ENCODE data around the gene SPRR1B. TPM values are rescaled to one million over a fixed set of nuclear protein-coding genes. Genes with fewer than 3 reads are reported as not detected.

Gene SPRR1B
- total and polyA plus RNA-seq, 4 donors, result 0.31 to 1.9 TPM; not detected in 2

GRCh38 chr1:152996633-152997400, 34.2 kb upstream of the SPRR1B start:
- WGBS, 2 donors, result 23 to 29% methylated on average over 5 of the region's 5 CpGs
- H3K4me1 ChIP-seq (ENCODE audit: control insufficient read depth in 5 of 5, insufficient read depth in 5 of 5, low read length in 5 of 5), result peaks cover 0 to 1% (median 0%) of the 10 kb centered on the region in 5 donors
- no peak overlapping the region for H3K9ac ChIP-seq (ENCODE audit: insufficient read depth in 1 of 2, low read length in 2 of 2)
- H3K9me3 ChIP-seq (ENCODE audit: control insufficient read depth in 4 of 4, insufficient read depth in 3 of 4, low read length in 3 of 4), result peaks cover 0 to 5% (median 2%) of the 10 kb centered on the region in 4 donors
- H3K27me3 ChIP-seq (ENCODE audit: control insufficient read depth in 3 of 3, insufficient read depth in 3 of 3, low read length in 2 of 3), result no peaks in the 10 kb centered on the region
- no peak overlapping the region for H3K27ac ChIP-seq (ENCODE audit: low read depth in 1 of 2, low read length in 1 of 2)
- TF ChIP-seq CTCF (IDR thresholded peaks at IDR 0.05; ENCODE audit: control extremely low read depth, extremely low read depth), result no peak
- DNase-seq, result peak in 2 of 3 donors; percentile 4 to 15
- no peaks in the 10 kb centered on the region for H3K36me3 ChIP-seq (ENCODE audit: control insufficient read depth in 4 of 4, insufficient read depth in 4 of 4, low read length in 4 of 4)
- no peak for ATAC-seq (ENCODE audit: insufficient read depth, low FRiP score)
- no peak overlapping the region for H3K4me3 ChIP-seq

GRCh38 chr1:152997901-152998300, 33.1 kb upstream of the SPRR1B start:
- H3K4me1 ChIP-seq (ENCODE audit: control insufficient read depth in 5 of 5, insufficient read depth in 5 of 5, low read length in 5 of 5), result peaks cover 0 to 1% (median 0%) of the 10 kb centered on the region in 5 donors
- peaks cover 0 to 5% (median 2%) of the 10 kb centered on the region in 4 donors for H3K9me3 ChIP-seq (ENCODE audit: control insufficient read depth in 4 of 4, insufficient read depth in 3 of 4, low read length in 3 of 4)
- no peak for TF ChIP-seq CTCF (IDR thresholded peaks at IDR 0.05; ENCODE audit: control extremely low read depth, extremely low read depth)
- 36 to 53% methylated on average over 7 of the region's 7 CpGs for WGBS, 2 donors
- H3K9ac ChIP-seq (ENCODE audit: insufficient read depth in 1 of 2, low read length in 2 of 2), result no peak overlapping the region
- DNase-seq, result no peak
- no peak overlapping the region for H3K4me3 ChIP-seq
- no peaks in the 10 kb centered on the region for H3K36me3 ChIP-seq (ENCODE audit: control insufficient read depth in 4 of 4, insufficient read depth in 4 of 4, low read length in 4 of 4)
- no peaks in the 10 kb centered on the region for H3K27me3 ChIP-seq (ENCODE audit: control insufficient read depth in 3 of 3, insufficient read depth in 3 of 3, low read length in 2 of 3)
- ATAC-seq (ENCODE audit: insufficient read depth, low FRiP score), result no peak
- H3K27ac ChIP-seq (ENCODE audit: low read depth in 1 of 2, low read length in 1 of 2), result no peak overlapping the region

GRCh38 chr1:152998476-152998875, 32.5 kb upstream of the SPRR1B start:
- H3K36me3 ChIP-seq (ENCODE audit: control insufficient read depth in 4 of 4, insufficient read depth in 4 of 4, low read length in 4 of 4), result no peaks in the 10 kb centered on the region
- no peaks in the 10 kb centered on the region for H3K4me1 ChIP-seq (ENCODE audit: control insufficient read depth in 5 of 5, insufficient read depth in 5 of 5, low read length in 5 of 5)
- H3K9me3 ChIP-seq (ENCODE audit: control insufficient read depth in 4 of 4, insufficient read depth in 3 of 4, low read length in 3 of 4), result peaks cover 0 to 5% (median 1%) of the 10 kb centered on the region in 4 donors
- H3K27me3 ChIP-seq (ENCODE audit: control insufficient read depth in 3 of 3, insufficient read depth in 3 of 3, low read length in 2 of 3), result no peaks in the 10 kb centered on the region
- no peak overlapping the region for H3K27ac ChIP-seq (ENCODE audit: low read depth in 1 of 2, low read length in 1 of 2)
- ATAC-seq (ENCODE audit: insufficient read depth, low FRiP score) (no peak), DNase-seq (no peak)
- H3K4me3 ChIP-seq, result no peak overlapping the region
- no peak for TF ChIP-seq CTCF (IDR thresholded peaks at IDR 0.05; ENCODE audit: control extremely low read depth, extremely low read depth)
- WGBS, 2 donors, result 76 to 84% methylated on average over 4 of the region's 4 CpGs
- H3K9ac ChIP-seq (ENCODE audit: insufficient read depth in 1 of 2, low read length in 2 of 2), result no peak overlapping the region
